T-cell (primary cell): ENCODE results near the gene SH3PXD2B. TPM values are rescaled to one million over a fixed set of nuclear protein-coding genes. Genes with fewer than 3 reads are reported as not detected.

Experiments
- ATAC-seq, 4 experiments: fragments of 200-7000 bp in 3 of 4; fragments of 150-1000 bp in 1 of 4; cut with Tn5 transposase; replicated peaks in 1 of 4; 1 replicate in 3 of 4; 2 replicates in 1 of 4; pipeline ENCODE4 v1.10.0; 2021; ENCODE audit warnings: moderate library complexity in 3 of 4, mild to moderate bottlenecking in 2 of 4, moderate number of reproducible peaks in 1 of 4
- CTCF ChIA-PET, 2 donors: fragments of 300-600 bp; sonication (Branson Sonifier 250); formaldehyde crosslinking; loops; one replicate each; lab custom pipeline; 2022; ENCODE audit warnings: antibody characterized with exemption in 2 of 2; lab: Charles Lee
- POLR2A ChIA-PET, 2 donors: fragments of 300-600 bp; sonication (Branson Sonifier 250); formaldehyde crosslinking; loops; one replicate each; lab custom pipeline; 2022; ENCODE audit warnings: antibody characterized with exemption in 2 of 2; lab: Charles Lee
- DNase-seq, 35 experiments: peaks; one replicate each; pipeline versions ENCODE4 v3.0.0 to v3.0.0-alpha.2; 2013 to 2023
- H3K27ac ChIP-seq: one replicate; pipeline ENCODE4 v1.5.1; 2013; ENCODE audit warnings: low read length
- H3K27me3 ChIP-seq, 2 experiments: replicated peaks in 1 of 2; 1 replicate in 1 of 2; 2 replicates in 1 of 2; pipeline versions ENCODE4 v1.6.1 to v1.7.0; 2013; ENCODE audit warnings: low read length in 1 of 2, mixed read lengths in 1 of 2; ENCODE audit not compliant: control insufficient read depth in 2 of 2, insufficient read depth in 2 of 2; ENCODE audit errors: extremely low read depth in 1 of 2
- H3K36me3 ChIP-seq, 2 donors: 1 replicate in 1 of 2; 2 replicates in 1 of 2; pipeline versions ENCODE4 v1.6.1 to v1.7.0; 2013; ENCODE audit warnings: low read length in 1 of 2; ENCODE audit not compliant: control insufficient read depth in 2 of 2, insufficient read depth in 1 of 2; ENCODE audit errors: extremely low read depth in 1 of 2
- H3K4me1 ChIP-seq, 2 experiments: 1 replicate in 1 of 2; 2 replicates in 1 of 2; pipeline versions ENCODE4 v1.6.1 to v1.7.0; 2013; ENCODE audit warnings: low read length in 2 of 2, mixed read lengths in 1 of 2; ENCODE audit not compliant: insufficient read depth in 2 of 2, control insufficient read depth in 1 of 2; ENCODE audit errors: extremely low read depth in 1 of 2
- H3K4me3 ChIP-seq, 2 donors: 1 replicate in 1 of 2; 2 replicates in 1 of 2; pipeline versions ENCODE4 v1.5.1 to v1.7.0; 2013; ENCODE audit warnings: mild to moderate bottlenecking in 2 of 2, low read length in 1 of 2, moderate library complexity in 1 of 2; ENCODE audit not compliant: control insufficient read depth in 1 of 2; ENCODE audit errors: extremely low read depth in 1 of 2
- H3K9me3 ChIP-seq: 2 replicates; pipeline ENCODE4 v1.7.0; 2013
- H3K27ac Mint-ChIP-seq, 2 donors: one replicate each; pipeline ENCODE4 v1.8.0; 2020 to 2021; ENCODE audit warnings: mild to moderate bottlenecking in 2 of 2, mixed read lengths in 2 of 2
- H3K27me3 Mint-ChIP-seq, 2 donors: one replicate each; pipeline ENCODE4 v1.8.0; 2021 to 2022; ENCODE audit warnings: mixed read lengths in 2 of 2
- H3K36me3 Mint-ChIP-seq: one replicate; pipeline ENCODE4 v1.8.0; 2021; ENCODE audit warnings: mixed read lengths
- H3K4me1 Mint-ChIP-seq, 3 donors: one replicate each; pipeline ENCODE4 v1.8.0; 2020 to 2022; ENCODE audit warnings: mixed read lengths in 3 of 3, mild to moderate bottlenecking in 1 of 3
- H3K4me3 Mint-ChIP-seq, 3 donors: one replicate each; pipeline ENCODE4 v1.8.0; 2020 to 2022; ENCODE audit warnings: mild to moderate bottlenecking in 3 of 3, mixed read lengths in 3 of 3, moderate library complexity in 3 of 3
- H3K9me3 Mint-ChIP-seq, 3 donors: one replicate each; pipeline ENCODE4 v1.8.0; 2020 to 2022; ENCODE audit warnings: mixed read lengths in 3 of 3
- WGBS: methylation state at CpG from one replicate; pipeline ENCODE4 v1.1.5; 2013; ENCODE audit warnings: missing lambda C conversion rate; ENCODE audit not compliant: insufficient coverage; 5-methylcytosine and 5-hydroxymethylcytosine counted together
- total RNA-seq, 35 experiments: library from RNA in 6 of 35; stranded (reverse) in 6 of 35; fragments of 120-200 nt in 1 of 35; gene quantifications; one replicate each; pipeline versions ENCODE4 v1.2.1 to v1.2.4 and lab custom pipeline; 2013 to 2026

The SH3PXD2B gene
- total RNA-seq, 5 donors from 2014 or later (not counting 1 experiment from before 2014, with no cell fraction given), result 0.15 to 0.69 (median 0.38) TPM

DNA sequence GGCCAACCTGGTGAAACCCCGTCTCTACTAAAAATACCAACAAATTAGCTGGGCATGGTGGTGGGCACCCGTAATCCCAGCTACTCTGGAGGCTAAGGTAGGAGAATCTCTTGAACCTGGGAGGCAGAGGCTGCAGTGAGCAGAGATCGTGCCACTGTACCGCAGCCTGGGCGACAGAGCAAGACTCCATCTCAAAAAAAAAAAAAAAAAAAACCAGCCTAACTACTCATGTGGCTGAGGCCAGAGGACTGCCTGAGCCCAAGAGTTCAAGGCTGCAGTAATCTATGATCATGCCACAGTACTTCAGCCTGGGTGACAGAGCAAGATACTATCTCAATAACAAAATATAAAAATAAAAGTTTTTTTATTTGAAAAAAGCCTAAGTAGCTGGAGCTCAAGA lies 174.0 kb downstream of the SH3PXD2B start:
- no CpG with 5 or more reads among the region's 5 CpGs for WGBS
- ChIA-PET CTCF (interaction anchor here (0.5 to 1.1 kb wide), 3 partner anchors 13 to 223 kb away, joined by 4 to 5 read pairs (median 4); no protein-coding TSS in a partner anchor), POLR2A (interaction anchor here in 1 of 2 donors (0.6 kb wide), 2 partner anchors 36 to 900 kb away, joined by 3 to 16 read pairs; no protein-coding TSS in a partner anchor)
- Histone ChIP-seq H3K4me3 (no peak overlapping the region), H3K4me1 (peaks cover 13 to 18% of the 10 kb centered on the region in 2 experiments), H3K36me3 (no peaks in the 10 kb centered on the region), H3K9me3 (no peaks in the 10 kb centered on the region), H3K27ac (no peak overlapping the region), H3K27me3 (no peaks in the 10 kb centered on the region)
- no peak overlapping the region for H3K27ac Mint-ChIP-seq
- no peak overlapping the region for H3K4me3 Mint-ChIP-seq
- DNase-seq, result no peak
- peaks cover 13% of the 10 kb centered on the region for H3K36me3 Mint-ChIP-seq
- H3K9me3 Mint-ChIP-seq, result no peaks in the 10 kb centered on the region
- H3K4me1 Mint-ChIP-seq, result peaks cover 39 to 48% (median 43%) of the 10 kb centered on the region in 3 donors
- ATAC-seq, result no peak
- no peaks in the 10 kb centered on the region for H3K27me3 Mint-ChIP-seq

DNA sequence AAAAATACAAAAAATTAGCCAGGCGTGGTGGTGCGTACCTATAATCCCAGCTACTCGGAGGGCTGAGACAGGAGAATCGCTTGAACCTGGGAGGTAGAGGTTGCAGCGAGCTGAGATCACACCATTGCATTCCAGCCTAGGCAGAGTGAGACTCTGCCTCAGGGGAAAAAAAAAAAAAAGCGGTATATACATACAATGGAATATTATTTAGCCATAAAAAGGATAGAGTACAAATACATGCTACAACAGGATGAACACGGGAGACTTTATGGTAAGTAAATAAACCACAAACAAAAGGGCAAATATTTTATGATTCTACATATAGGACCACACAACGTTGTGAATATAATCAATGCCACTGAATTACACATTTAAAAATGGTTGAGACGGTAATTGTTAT lies 176.0 kb downstream of the SH3PXD2B start:
- no peaks in the 10 kb centered on the region for H3K9me3 ChIP-seq
- Mint-ChIP-seq H3K9me3 (no peaks in the 10 kb centered on the region), H3K4me3 (no peak overlapping the region), H3K27me3 (no peaks in the 10 kb centered on the region), H3K4me1 (peaks cover 45 to 52% (median 50%) of the 10 kb centered on the region in 3 donors), H3K27ac (no peak overlapping the region), H3K36me3 (peaks cover 13% of the 10 kb centered on the region)
- ATAC-seq (no peak), DNase-seq (no peak)
- H3K27ac ChIP-seq, result no peak overlapping the region
- peaks cover 10 to 16% of the 10 kb centered on the region in 2 experiments for H3K4me1 ChIP-seq
- no peaks in the 10 kb centered on the region for H3K36me3 ChIP-seq
- no peak overlapping the region for H3K4me3 ChIP-seq
- CTCF ChIA-PET, result interaction anchor here in 1 of 2 donors (0.6 to 0.7 kb wide), 2 partner anchors 104 to 174 kb away, joined by 3 read pairs; no protein-coding TSS in a partner anchor
- no CpG with 5 or more reads among the region's 9 CpGs for WGBS
- no peaks in the 10 kb centered on the region for H3K27me3 ChIP-seq
- POLR2A ChIA-PET, result no interaction called here

GRCh38 chr5:172276214-172276613 lies 178.1 kb downstream of the SH3PXD2B start:
- Histone ChIP-seq H3K27ac (no peak overlapping the region), H3K4me3 (no peak overlapping the region), H3K36me3 (no peaks in the 10 kb centered on the region), H3K27me3 (no peaks in the 10 kb centered on the region), H3K9me3 (no peaks in the 10 kb centered on the region), H3K4me1 (peaks cover 0 to 8% of the 10 kb centered on the region in 2 experiments)
- Mint-ChIP-seq H3K4me1 (peaks cover 33 to 39% (median 36%) of the 10 kb centered on the region in 3 donors), H3K4me3 (no peak overlapping the region), H3K36me3 (peaks cover 18% of the 10 kb centered on the region), H3K9me3 (no peaks in the 10 kb centered on the region), H3K27me3 (no peaks in the 10 kb centered on the region), H3K27ac (no peak overlapping the region)
- DNase-seq (no peak), ATAC-seq (no peak)
- ChIA-PET CTCF (no interaction called here), POLR2A (no interaction called here)
- WGBS, result 100% methylated on average over 2 of the region's 3 CpGs

Other genes starting within 250 kb of the SH3PXD2B start
- 1 to 10 TPM; 3.2 to 7.7 (median 5.4) TPM for gene UBTD2, start 170.8 kb downstream of the SH3PXD2B start, total RNA-seq
- under 1 TPM; 0.07 to 0.64 (median 0.20) TPM for gene NEURL1B, start 186.7 kb upstream of the SH3PXD2B start, total RNA-seq